K562 (cell line): ENCODE results near the gene NEU1. TPM values are rescaled to one million over a fixed set of nuclear protein-coding genes. Genes with fewer than 3 reads are reported as not detected.

Source experiments
- ARID1B ChIP-seq: fragments of 450-650 bp; IDR thresholded peaks from 2 replicates; pipeline ENCODE4 v1.6.1; 2016; ENCODE audit warnings: antibody characterized with exemption, mild to moderate bottlenecking, inconsistent platforms
- C11orf30 ChIP-seq: fragments of 450-650 bp; IDR thresholded peaks from 2 replicates; pipeline ENCODE4 v1.6.1; 2016; ENCODE audit warnings: low read depth, mild to moderate bottlenecking
- CHD2 ChIP-seq: IDR thresholded peaks from 2 replicates; pipeline ENCODE4 v1.6.1; 2011; ENCODE audit warnings: low read depth, low read length
- KLF6 ChIP-seq: fragments of 250-450 bp; sonication (Bioruptor Pico); IDR thresholded peaks from 2 replicates; pipeline ENCODE4 v1.4.0; 2020; ENCODE audit warnings: mild to moderate bottlenecking, moderate library complexity, borderline replicate concordance
- LARP7 ChIP-seq: fragments of 450-650 bp; IDR thresholded peaks from 2 replicates; pipeline ENCODE4 v1.6.1; 2016
- LEF1 ChIP-seq: fragments of 450-650 bp; IDR thresholded peaks from 2 replicates; pipeline ENCODE4 v1.6.1; 2016; ENCODE audit warnings: mild to moderate bottlenecking
- MYC ChIP-seq, 2 experiments: fragments of 250-450 bp in 1 of 2; sonication (Bioruptor Pico) in 1 of 2; IDR thresholded peaks; 2 replicates each; pipeline versions ENCODE4 v1.5.1 to v1.6.1; 2012 to 2021; ENCODE audit warnings: low read depth in 2 of 2, borderline replicate concordance in 1 of 2, improper control_type of control experiment in 1 of 2, low read length in 1 of 2, mild to moderate bottlenecking in 1 of 2, moderate library complexity in 1 of 2
- NCOR1 ChIP-seq: fragments of 450-650 bp; IDR thresholded peaks from 2 replicates; pipeline ENCODE4 v1.6.1; 2016; ENCODE audit warnings: mild to moderate bottlenecking, moderate library complexity
- NUFIP1 ChIP-seq: fragments of 450-650 bp; IDR thresholded peaks from 2 replicates; pipeline ENCODE4 v1.6.1; 2018; ENCODE audit not compliant: partially characterized antibody
- RBM25 ChIP-seq: fragments of 200-400 bp; formaldehyde crosslinking; IDR thresholded peaks from 2 replicates; pipeline ENCODE4 v1.6.1; 2018; ENCODE audit warnings: low read length, low read depth, moderate library complexity; ENCODE audit not compliant: severe bottlenecking
- RHOXF2B ChIP-seq: fragments of 250-450 bp; sonication (Bioruptor Pico); conservative IDR thresholded peaks from 2 replicates; pipeline ENCODE4 v1.5.1; 2021
- TAL1 ChIP-seq: fragments of 450-650 bp; IDR thresholded peaks from 2 replicates; pipeline ENCODE4 v1.6.1; 2016; ENCODE audit warnings: mild to moderate bottlenecking
- TEAD1 ChIP-seq, 2 experiments: fragments of 450-650 bp in 1 of 2; sonication (generic) in 1 of 2; formaldehyde crosslinking; IDR thresholded peaks; 2 replicates each; pipeline versions ENCODE4 v1.4.0 to v1.8.0; 2020 to 2022; ENCODE audit warnings: mild to moderate bottlenecking in 2 of 2, missing genetic modification reagents in 1 of 2
- ZFP30 ChIP-seq: fragments of 250-450 bp; sonication (Bioruptor Pico); IDR thresholded peaks from 2 replicates; pipeline ENCODE4 v1.8.0; 2022; ENCODE audit warnings: moderate library complexity, mild to moderate bottlenecking, inconsistent platforms, borderline replicate concordance
- ZKSCAN1 ChIP-seq: fragments of 150-350 bp; IDR thresholded peaks from 2 replicates; pipeline ENCODE4 v1.6.1; 2016; ENCODE audit warnings: low read depth, low read length
- ZNF445 ChIP-seq: fragments of 250-450 bp; sonication (Bioruptor Pico); IDR thresholded peaks from 2 replicates; pipeline ENCODE4 v1.4.0; 2020; ENCODE audit warnings: low read depth, mild to moderate bottlenecking, moderate library complexity
- ZNF584 ChIP-seq: fragments of 200-800 bp; sonication (Bioruptor generic); IDR thresholded peaks from 2 replicates; pipeline ENCODE4 v1.6.1; 2016; ENCODE audit warnings: low read depth, mild to moderate bottlenecking, missing genetic modification characterization, missing compliant biosample characterization
- polyA plus RNA-seq, 8 experiments: library from polyadenylated mRNA; depleted of rRNA in 4 of 8; stranded (reverse) in 5 of 8; unstranded in 3 of 8; fragments of >200 nt; fragmentation: Nextera tagmentation in 2 of 8; fragmentation: Illumina TruSeq in 1 of 8; extraction: Ambion mirVana in 2 of 8; extraction: Trizol in 1 of 8; gene quantifications; 2 replicates each; pipeline versions ENCODE4 v1.2.1 to v1.2.3, GENCODE V29; 2011 to 2014; ENCODE audit warnings: inconsistent platforms in 1 of 8, missing spikeins in 1 of 8
- total RNA-seq, 7 experiments: library from RNA; depleted of rRNA in 6 of 7; stranded (reverse); fragments of >200 nt in 6 of 7; fragmentation: Illumina TruSeq in 2 of 7; extraction: Trizol in 2 of 7; gene quantifications; 2 replicates each; pipeline versions ENCODE4 v1.2.1 to v1.2.3, GENCODE V29; 2011 to 2021; ENCODE audit warnings: low replicate concordance in 1 of 7
- TF ChIP-seq, protein P1 (sequence below): fragments of 450-650 bp; formaldehyde crosslinking; IDR thresholded peaks from 2 replicates; pipeline ENCODE4 v1.4.0; 2020; ENCODE audit warnings: mild to moderate bottlenecking
- TF ChIP-seq, protein P2 (sequence below), 2 experiments: fragments of 450-650 bp; IDR thresholded peaks; 2 replicates each; pipeline ENCODE4 v1.6.1; 2018; ENCODE audit warnings: mild to moderate bottlenecking in 2 of 2, low read depth in 1 of 2; ENCODE audit not compliant: partially characterized antibody in 2 of 2
- TF ChIP-seq, protein P3 (sequence below): fragments of 250-450 bp; sonication (Bioruptor Pico); IDR thresholded peaks from 2 replicates; pipeline ENCODE4 v1.8.0; 2021; ENCODE audit warnings: moderate library complexity, mild to moderate bottlenecking, inconsistent platforms
- TF ChIP-seq, protein P4 (sequence below): fragments of 250-450 bp; sonication (Bioruptor Pico); IDR thresholded peaks from 2 replicates; pipeline ENCODE4 v1.8.0; 2022; ENCODE audit warnings: inconsistent platforms

Gene NEU1
- total and polyA plus RNA-seq, 9 of the 15 experiments (the other 6 are each of a cell fraction or from before 2014, with no cell fraction given): 14.8 to 67.8 (median 51.0) TPM

DNA sequence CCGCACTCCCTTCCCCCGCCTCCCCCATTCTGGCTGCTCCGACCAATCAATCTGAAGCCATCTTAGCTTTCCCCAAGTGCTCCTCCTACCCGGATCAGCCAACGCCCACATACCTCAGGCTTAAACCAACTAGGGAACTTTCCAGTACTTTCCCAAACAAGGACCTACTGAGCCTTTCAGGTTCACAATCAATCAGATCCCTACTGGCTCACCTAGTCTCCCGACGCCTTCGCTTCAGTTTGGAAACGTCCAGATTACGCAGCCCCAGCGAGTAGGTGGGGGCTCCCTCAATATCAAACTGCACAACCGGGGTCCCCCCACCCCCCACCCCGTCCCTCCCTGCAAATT is 48.0 kb downstream of the NEU1 start (continued):
- TF ChIP-seq MYC (IDR thresholded peaks at IDR 0.05; ENCODE audit: low read depth, low read length): 0 out of 2 replicates have a peak, but pooled peaks have one; percentile 46
- TF ChIP-seq MYC (CRISPR knock-in tag; IDR thresholded peaks at IDR 0.05; ENCODE audit: borderline replicate concordance, low read depth): no peak
- peak; percentile 93 for TF ChIP-seq LEF1
- peak in 1 of 2 experiments; percentile 42; a peak in 2 of 4 replicates for TF ChIP-seq TEAD1 (CRISPR knock-in tag; IDR thresholded peaks at IDR 0.05)
- TF ChIP-seq C11orf30: no peak
- peak; percentile 69; the same call in 1 of the 2 replicates for TF ChIP-seq CHD2
- TF ChIP-seq ZKSCAN1: no peak
- TF ChIP-seq, protein P1, sequence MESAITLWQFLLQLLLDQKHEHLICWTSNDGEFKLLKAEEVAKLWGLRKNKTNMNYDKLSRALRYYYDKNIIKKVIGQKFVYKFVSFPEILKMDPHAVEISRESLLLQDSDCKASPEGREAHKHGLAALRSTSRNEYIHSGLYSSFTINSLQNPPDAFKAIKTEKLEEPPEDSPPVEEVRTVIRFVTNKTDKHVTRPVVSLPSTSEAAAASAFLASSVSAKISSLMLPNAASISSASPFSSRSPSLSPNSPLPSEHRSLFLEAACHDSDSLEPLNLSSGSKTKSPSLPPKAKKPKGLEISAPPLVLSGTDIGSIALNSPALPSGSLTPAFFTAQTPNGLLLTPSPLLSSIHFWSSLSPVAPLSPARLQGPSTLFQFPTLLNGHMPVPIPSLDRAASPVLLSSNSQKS (CRISPR knock-in tag): no peak
- no peak for TF ChIP-seq TAL1
- no peak for TF ChIP-seq RHOXF2B (CRISPR knock-in tag)
- peak; percentile 60; the same call in 1 of the 2 replicates for TF ChIP-seq ZNF445
- no peak for TF ChIP-seq ZNF584 (CRISPR knock-in tag)
- no peak for TF ChIP-seq ARID1B
- TF ChIP-seq, protein P2, sequence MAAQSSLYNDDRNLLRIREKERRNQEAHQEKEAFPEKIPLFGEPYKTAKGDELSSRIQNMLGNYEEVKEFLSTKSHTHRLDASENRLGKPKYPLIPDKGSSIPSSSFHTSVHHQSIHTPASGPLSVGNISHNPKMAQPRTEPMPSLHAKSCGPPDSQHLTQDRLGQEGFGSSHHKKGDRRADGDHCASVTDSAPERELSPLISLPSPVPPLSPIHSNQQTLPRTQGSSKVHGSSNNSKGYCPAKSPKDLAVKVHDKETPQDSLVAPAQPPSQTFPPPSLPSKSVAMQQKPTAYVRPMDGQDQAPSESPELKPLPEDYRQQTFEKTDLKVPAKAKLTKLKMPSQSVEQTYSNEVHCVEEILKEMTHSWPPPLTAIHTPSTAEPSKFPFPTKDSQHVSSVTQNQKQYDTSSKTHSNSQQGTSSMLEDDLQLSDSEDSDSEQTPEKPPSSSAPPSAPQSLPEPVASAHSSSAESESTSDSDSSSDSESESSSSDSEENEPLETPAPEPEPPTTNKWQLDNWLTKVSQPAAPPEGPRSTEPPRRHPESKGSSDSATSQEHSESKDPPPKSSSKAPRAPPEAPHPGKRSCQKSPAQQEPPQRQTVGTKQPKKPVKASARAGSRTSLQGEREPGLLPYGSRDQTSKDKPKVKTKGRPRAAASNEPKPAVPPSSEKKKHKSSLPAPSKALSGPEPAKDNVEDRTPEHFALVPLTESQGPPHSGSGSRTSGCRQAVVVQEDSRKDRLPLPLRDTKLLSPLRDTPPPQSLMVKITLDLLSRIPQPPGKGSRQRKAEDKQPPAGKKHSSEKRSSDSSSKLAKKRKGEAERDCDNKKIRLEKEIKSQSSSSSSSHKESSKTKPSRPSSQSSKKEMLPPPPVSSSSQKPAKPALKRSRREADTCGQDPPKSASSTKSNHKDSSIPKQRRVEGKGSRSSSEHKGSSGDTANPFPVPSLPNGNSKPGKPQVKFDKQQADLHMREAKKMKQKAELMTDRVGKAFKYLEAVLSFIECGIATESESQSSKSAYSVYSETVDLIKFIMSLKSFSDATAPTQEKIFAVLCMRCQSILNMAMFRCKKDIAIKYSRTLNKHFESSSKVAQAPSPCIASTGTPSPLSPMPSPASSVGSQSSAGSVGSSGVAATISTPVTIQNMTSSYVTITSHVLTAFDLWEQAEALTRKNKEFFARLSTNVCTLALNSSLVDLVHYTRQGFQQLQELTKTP (IDR thresholded peaks at IDR 0.05; ENCODE audit: low read depth in 1 of 2, partially characterized antibody in 2 of 2): peak in 1 of 2 experiments; percentile 11
- TF ChIP-seq, protein P3, sequence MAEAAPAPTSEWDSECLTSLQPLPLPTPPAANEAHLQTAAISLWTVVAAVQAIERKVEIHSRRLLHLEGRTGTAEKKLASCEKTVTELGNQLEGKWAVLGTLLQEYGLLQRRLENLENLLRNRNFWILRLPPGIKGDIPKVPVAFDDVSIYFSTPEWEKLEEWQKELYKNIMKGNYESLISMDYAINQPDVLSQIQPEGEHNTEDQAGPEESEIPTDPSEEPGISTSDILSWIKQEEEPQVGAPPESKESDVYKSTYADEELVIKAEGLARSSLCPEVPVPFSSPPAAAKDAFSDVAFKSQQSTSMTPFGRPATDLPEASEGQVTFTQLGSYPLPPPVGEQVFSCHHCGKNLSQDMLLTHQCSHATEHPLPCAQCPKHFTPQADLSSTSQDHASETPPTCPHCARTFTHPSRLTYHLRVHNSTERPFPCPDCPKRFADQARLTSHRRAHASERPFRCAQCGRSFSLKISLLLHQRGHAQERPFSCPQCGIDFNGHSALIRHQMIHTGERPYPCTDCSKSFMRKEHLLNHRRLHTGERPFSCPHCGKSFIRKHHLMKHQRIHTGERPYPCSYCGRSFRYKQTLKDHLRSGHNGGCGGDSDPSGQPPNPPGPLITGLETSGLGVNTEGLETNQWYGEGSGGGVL: no peak
- TF ChIP-seq KLF6: peak; percentile 91
- TF ChIP-seq NUFIP1: no peak
- TF ChIP-seq, protein P4, sequence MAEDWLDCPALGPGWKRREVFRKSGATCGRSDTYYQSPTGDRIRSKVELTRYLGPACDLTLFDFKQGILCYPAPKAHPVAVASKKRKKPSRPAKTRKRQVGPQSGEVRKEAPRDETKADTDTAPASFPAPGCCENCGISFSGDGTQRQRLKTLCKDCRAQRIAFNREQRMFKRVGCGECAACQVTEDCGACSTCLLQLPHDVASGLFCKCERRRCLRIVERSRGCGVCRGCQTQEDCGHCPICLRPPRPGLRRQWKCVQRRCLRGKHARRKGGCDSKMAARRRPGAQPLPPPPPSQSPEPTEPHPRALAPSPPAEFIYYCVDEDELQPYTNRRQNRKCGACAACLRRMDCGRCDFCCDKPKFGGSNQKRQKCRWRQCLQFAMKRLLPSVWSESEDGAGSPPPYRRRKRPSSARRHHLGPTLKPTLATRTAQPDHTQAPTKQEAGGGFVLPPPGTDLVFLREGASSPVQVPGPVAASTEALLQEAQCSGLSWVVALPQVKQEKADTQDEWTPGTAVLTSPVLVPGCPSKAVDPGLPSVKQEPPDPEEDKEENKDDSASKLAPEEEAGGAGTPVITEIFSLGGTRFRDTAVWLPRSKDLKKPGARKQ (CRISPR knock-in tag): no peak
- TF ChIP-seq NCOR1: no peak
- TF ChIP-seq ZFP30 (CRISPR knock-in tag): no peak
- TF ChIP-seq LARP7: no peak
- no peak for TF ChIP-seq RBM25
